Loucy (cell line): ENCODE measurements around the gene PLCG2.

Experiments used
- H2AFZ ChIP-seq: fragments of 200-600 bp; sonication (generic); 2 replicates; pipeline ENCODE4 v1.6.0; 2016; ENCODE audit warnings: antibody characterized with exemption, mild to moderate bottlenecking, low read length, moderate library complexity
- H3F3A ChIP-seq: fragments of 200-600 bp; 2 replicates; pipeline ENCODE4 v1.6.0; 2016; ENCODE audit warnings: antibody characterized with exemption, low read depth, mild to moderate bottlenecking
- H3K27me3 ChIP-seq: fragments of 200-600 bp; sonication (generic); 2 replicates; pipeline ENCODE4 v1.6.1; 2014; ENCODE audit warnings: low read length, mild to moderate bottlenecking; ENCODE audit not compliant: insufficient read depth, poor library complexity, severe bottlenecking
- H3K36me3 ChIP-seq: fragments of 200-600 bp; sonication (generic); 2 replicates; pipeline ENCODE4 v1.6.1; 2016; ENCODE audit warnings: low read length; ENCODE audit not compliant: insufficient read depth
- H3K4me1 ChIP-seq: fragments of 200-600 bp; sonication (generic); 2 replicates; pipeline ENCODE4 v1.5.1; 2014; ENCODE audit warnings: low read length, mild to moderate bottlenecking; ENCODE audit not compliant: insufficient read depth, poor library complexity, severe bottlenecking
- H3K4me2 ChIP-seq: fragments of 200-600 bp; sonication (generic); 2 replicates; pipeline ENCODE4 v1.6.0; 2014; ENCODE audit warnings: antibody characterized with exemption, low read length, low read depth, mild to moderate bottlenecking; ENCODE audit not compliant: poor library complexity, severe bottlenecking
- H3K4me3 ChIP-seq: fragments of 200-600 bp; sonication (generic); 2 replicates; pipeline ENCODE4 v1.5.1; 2014; ENCODE audit warnings: low read length, mild to moderate bottlenecking, mixed read lengths; ENCODE audit not compliant: poor library complexity, severe bottlenecking
- H3K79me2 ChIP-seq: fragments of 200-600 bp; sonication (generic); 2 replicates; pipeline ENCODE4 v1.6.1; 2014; ENCODE audit warnings: low read length; ENCODE audit not compliant: insufficient read depth
- H3K9ac ChIP-seq: fragments of 200-600 bp; sonication (generic); 2 replicates; pipeline ENCODE4 v1.6.0; 2014; ENCODE audit warnings: mild to moderate bottlenecking, low read depth, low read length, moderate library complexity; ENCODE audit not compliant: poor library complexity, severe bottlenecking
- H3K9me2 ChIP-seq: fragments of 200-600 bp; sonication (generic); replicated peaks from 2 replicates; pipeline ENCODE4 v1.6.1; 2016; ENCODE audit warnings: low read depth, low read length, mixed read lengths
- H3K9me3 ChIP-seq: fragments of 200-600 bp; sonication (generic); 2 replicates; pipeline ENCODE4 v1.6.1; 2014; ENCODE audit warnings: mild to moderate bottlenecking, antibody characterized with exemption, low read length, low read depth; ENCODE audit not compliant: insufficient read depth
- H4K20me1 ChIP-seq: fragments of 200-600 bp; sonication (generic); 2 replicates; pipeline ENCODE4 v1.6.0; 2014; ENCODE audit warnings: antibody characterized with exemption, low read length, mild to moderate bottlenecking; ENCODE audit not compliant: insufficient read depth, poor library complexity, severe bottlenecking
- CTCF ChIP-seq: fragments of 200-600 bp; sonication (generic); conservative IDR thresholded peaks from 2 replicates; pipeline ENCODE4 v1.5.1; 2014; ENCODE audit warnings: mild to moderate bottlenecking, antibody characterized with exemption, low read length
- EZH2phosphoT487 ChIP-seq: fragments of 200-600 bp; IDR thresholded peaks from 2 replicates; pipeline ENCODE4 v1.6.1; 2018; ENCODE audit warnings: antibody characterized with exemption, mild to moderate bottlenecking, moderate library complexity, borderline replicate concordance

The PLCG2 gene

GRCh38 chr16:81869326-81869725 is 90.2 kb downstream of the PLCG2 start:
- Histone ChIP-seq H3K79me2 (no peaks in the 10 kb centered on the region), H3K4me2 (no peak overlapping the region), H3K36me3 (peaks cover 10% of the 10 kb centered on the region; the same call in 1 of the 2 replicates), H2AFZ (no peak overlapping the region), H3K9me2 (no peaks in the 10 kb centered on the region), H3K4me1 (peaks cover 13% of the 10 kb centered on the region), H4K20me1 (no peaks in the 10 kb centered on the region), H3F3A (no peaks in the 10 kb centered on the region), H3K9ac (no peak overlapping the region), H3K27me3 (no peaks in the 10 kb centered on the region), H3K9me3 (no peaks in the 10 kb centered on the region), H3K4me3 (no peak overlapping the region)
- TF ChIP-seq EZH2phosphoT487 (no peak), CTCF (no peak)

GRCh38 chr16:81873206-81873605 is 94.1 kb downstream of the PLCG2 start:
- H2AFZ ChIP-seq, result no peak overlapping the region
- H3K9me2 ChIP-seq, result no peaks in the 10 kb centered on the region
- H3K9me3 ChIP-seq, result no peaks in the 10 kb centered on the region
- no peak overlapping the region for H3K4me3 ChIP-seq
- no peaks in the 10 kb centered on the region for H3K27me3 ChIP-seq
- peaks cover 12% of the 10 kb centered on the region; the same call in 1 of the 2 replicates for H3K36me3 ChIP-seq
- no peak overlapping the region for H3K9ac ChIP-seq
- H3K79me2 ChIP-seq, result no peaks in the 10 kb centered on the region
- no peaks in the 10 kb centered on the region for H4K20me1 ChIP-seq
- no peaks in the 10 kb centered on the region for H3F3A ChIP-seq
- H3K4me1 ChIP-seq, result peaks cover 13% of the 10 kb centered on the region
- H3K4me2 ChIP-seq, result peak overlapping the region; percentile 10
- TF ChIP-seq EZH2phosphoT487, result no peak
- TF ChIP-seq CTCF, result no peak

GRCh38 chr16:81873843-81874752 is 95.0 kb downstream of the PLCG2 start:
- Histone ChIP-seq H3K9me3 (no peaks in the 10 kb centered on the region), H2AFZ (no peak overlapping the region), H3K79me2 (no peaks in the 10 kb centered on the region), H3K27me3 (no peaks in the 10 kb centered on the region), H3K4me1 (peaks cover 13% of the 10 kb centered on the region), H3F3A (no peaks in the 10 kb centered on the region), H3K9ac (no peak overlapping the region), H3K4me3 (no peak overlapping the region), H3K4me2 (peak overlapping the region; percentile 10), H3K9me2 (no peaks in the 10 kb centered on the region), H4K20me1 (no peaks in the 10 kb centered on the region), H3K36me3 (peaks cover 12% of the 10 kb centered on the region; the same call in 1 of the 2 replicates)
- peak; percentile 84 for TF ChIP-seq CTCF
- TF ChIP-seq EZH2phosphoT487, result no peak
